ENCODE results near the gene GALM. TPM values are rescaled to one million over a fixed set of nuclear protein-coding genes. Genes with fewer than 3 reads are reported as not detected.

Gene GALM
- total and polyA plus RNA-seq, 2 of the 8 experiments (the other 6 are each of a cell fraction or from before 2014, with no cell fraction given) = 9.9 to 13.1 TPM

DNA sequence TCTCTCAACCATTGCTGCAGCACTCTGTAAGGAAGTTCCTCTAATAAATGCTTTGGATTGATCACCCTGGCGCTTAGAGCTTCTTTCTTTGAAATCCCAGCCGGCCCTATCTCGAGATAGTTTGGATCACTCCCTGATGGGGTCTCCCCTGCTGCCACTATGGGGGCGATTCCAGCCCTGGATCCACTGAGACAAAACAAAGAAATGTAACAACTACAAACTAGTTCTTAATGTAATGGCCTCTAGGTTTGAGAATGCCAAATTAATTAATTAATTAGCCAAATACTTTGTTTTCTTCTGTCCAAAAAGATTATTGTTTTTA is 70.0 kb downstream of the GALM start (continued):
- TF ChIP-seq, protein P1, sequence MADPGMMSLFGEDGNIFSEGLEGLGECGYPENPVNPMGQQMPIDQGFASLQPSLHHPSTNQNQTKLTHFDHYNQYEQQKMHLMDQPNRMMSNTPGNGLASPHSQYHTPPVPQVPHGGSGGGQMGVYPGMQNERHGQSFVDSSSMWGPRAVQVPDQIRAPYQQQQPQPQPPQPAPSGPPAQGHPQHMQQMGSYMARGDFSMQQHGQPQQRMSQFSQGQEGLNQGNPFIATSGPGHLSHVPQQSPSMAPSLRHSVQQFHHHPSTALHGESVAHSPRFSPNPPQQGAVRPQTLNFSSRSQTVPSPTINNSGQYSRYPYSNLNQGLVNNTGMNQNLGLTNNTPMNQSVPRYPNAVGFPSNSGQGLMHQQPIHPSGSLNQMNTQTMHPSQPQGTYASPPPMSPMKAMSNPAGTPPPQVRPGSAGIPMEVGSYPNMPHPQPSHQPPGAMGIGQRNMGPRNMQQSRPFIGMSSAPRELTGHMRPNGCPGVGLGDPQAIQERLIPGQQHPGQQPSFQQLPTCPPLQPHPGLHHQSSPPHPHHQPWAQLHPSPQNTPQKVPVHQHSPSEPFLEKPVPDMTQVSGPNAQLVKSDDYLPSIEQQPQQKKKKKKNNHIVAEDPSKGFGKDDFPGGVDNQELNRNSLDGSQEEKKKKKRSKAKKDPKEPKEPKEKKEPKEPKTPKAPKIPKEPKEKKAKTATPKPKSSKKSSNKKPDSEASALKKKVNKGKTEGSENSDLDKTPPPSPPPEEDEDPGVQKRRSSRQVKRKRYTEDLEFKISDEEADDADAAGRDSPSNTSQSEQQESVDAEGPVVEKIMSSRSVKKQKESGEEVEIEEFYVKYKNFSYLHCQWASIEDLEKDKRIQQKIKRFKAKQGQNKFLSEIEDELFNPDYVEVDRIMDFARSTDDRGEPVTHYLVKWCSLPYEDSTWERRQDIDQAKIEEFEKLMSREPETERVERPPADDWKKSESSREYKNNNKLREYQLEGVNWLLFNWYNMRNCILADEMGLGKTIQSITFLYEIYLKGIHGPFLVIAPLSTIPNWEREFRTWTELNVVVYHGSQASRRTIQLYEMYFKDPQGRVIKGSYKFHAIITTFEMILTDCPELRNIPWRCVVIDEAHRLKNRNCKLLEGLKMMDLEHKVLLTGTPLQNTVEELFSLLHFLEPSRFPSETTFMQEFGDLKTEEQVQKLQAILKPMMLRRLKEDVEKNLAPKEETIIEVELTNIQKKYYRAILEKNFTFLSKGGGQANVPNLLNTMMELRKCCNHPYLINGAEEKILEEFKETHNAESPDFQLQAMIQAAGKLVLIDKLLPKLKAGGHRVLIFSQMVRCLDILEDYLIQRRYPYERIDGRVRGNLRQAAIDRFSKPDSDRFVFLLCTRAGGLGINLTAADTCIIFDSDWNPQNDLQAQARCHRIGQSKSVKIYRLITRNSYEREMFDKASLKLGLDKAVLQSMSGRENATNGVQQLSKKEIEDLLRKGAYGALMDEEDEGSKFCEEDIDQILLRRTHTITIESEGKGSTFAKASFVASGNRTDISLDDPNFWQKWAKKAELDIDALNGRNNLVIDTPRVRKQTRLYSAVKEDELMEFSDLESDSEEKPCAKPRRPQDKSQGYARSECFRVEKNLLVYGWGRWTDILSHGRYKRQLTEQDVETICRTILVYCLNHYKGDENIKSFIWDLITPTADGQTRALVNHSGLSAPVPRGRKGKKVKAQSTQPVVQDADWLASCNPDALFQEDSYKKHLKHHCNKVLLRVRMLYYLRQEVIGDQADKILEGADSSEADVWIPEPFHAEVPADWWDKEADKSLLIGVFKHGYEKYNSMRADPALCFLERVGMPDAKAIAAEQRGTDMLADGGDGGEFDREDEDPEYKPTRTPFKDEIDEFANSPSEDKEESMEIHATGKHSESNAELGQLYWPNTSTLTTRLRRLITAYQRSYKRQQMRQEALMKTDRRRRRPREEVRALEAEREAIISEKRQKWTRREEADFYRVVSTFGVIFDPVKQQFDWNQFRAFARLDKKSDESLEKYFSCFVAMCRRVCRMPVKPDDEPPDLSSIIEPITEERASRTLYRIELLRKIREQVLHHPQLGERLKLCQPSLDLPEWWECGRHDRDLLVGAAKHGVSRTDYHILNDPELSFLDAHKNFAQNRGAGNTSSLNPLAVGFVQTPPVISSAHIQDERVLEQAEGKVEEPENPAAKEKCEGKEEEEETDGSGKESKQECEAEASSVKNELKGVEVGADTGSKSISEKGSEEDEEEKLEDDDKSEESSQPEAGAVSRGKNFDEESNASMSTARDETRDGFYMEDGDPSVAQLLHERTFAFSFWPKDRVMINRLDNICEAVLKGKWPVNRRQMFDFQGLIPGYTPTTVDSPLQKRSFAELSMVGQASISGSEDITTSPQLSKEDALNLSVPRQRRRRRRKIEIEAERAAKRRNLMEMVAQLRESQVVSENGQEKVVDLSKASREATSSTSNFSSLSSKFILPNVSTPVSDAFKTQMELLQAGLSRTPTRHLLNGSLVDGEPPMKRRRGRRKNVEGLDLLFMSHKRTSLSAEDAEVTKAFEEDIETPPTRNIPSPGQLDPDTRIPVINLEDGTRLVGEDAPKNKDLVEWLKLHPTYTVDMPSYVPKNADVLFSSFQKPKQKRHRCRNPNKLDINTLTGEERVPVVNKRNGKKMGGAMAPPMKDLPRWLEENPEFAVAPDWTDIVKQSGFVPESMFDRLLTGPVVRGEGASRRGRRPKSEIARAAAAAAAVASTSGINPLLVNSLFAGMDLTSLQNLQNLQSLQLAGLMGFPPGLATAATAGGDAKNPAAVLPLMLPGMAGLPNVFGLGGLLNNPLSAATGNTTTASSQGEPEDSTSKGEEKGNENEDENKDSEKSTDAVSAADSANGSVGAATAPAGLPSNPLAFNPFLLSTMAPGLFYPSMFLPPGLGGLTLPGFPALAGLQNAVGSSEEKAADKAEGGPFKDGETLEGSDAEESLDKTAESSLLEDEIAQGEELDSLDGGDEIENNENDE (IDR thresholded peaks at IDR 0.05; ENCODE audit: insufficient replicate concordance, low read length) = no peak
- TF ChIP-seq, protein P2, sequence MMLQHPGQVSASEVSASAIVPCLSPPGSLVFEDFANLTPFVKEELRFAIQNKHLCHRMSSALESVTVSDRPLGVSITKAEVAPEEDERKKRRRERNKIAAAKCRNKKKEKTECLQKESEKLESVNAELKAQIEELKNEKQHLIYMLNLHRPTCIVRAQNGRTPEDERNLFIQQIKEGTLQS (IDR thresholded peaks at IDR 0.05; ENCODE audit: insufficient read depth, low read depth, low read length) = no peak
- no peak for TF ChIP-seq BACH1 (IDR thresholded peaks at IDR 0.05; ENCODE audit: low read length)
- TF ChIP-seq YY1 (IDR thresholded peaks at IDR 0.05; ENCODE audit: low read depth, low read length) = no peak
- TF ChIP-seq NRF1 (IDR thresholded peaks at IDR 0.05; ENCODE audit: low read depth, low read length) = no peak
- TF ChIP-seq RAD21 (IDR thresholded peaks at IDR 0.05 in 1 of 2, conservative IDR thresholded peaks at IDR 0.05 in 1 of 2; ENCODE audit: low read depth in 2 of 2, low read length in 2 of 2) = no peak
- no peak for TF ChIP-seq GTF2F1 (IDR thresholded peaks at IDR 0.05; ENCODE audit: borderline replicate concordance, low read depth, low read length)
- TF ChIP-seq CREB1 (IDR thresholded peaks at IDR 0.05) = no peak
- TF ChIP-seq NANOG (IDR thresholded peaks at IDR 0.05; ENCODE audit: insufficient read depth, low read depth, low read length, poor library complexity, severe bottlenecking) = no peak
- TF ChIP-seq POLR2A (IDR thresholded peaks at IDR 0.05; ENCODE audit: control extremely low read depth in 1 of 2, low read depth in 2 of 2, low read length in 2 of 2) = no peak
- TF ChIP-seq KDM4A (IDR thresholded peaks at IDR 0.05; ENCODE audit: low read depth, low read length, severe bottlenecking) = no peak
- TF ChIP-seq RBBP5 (IDR thresholded peaks at IDR 0.05; ENCODE audit: borderline replicate concordance, low read depth, low read length) = no peak
